OCI-LY3 (cell line): ENCODE results near the gene EHBP1.

Source experiments
- H2AFZ ChIP-seq: fragments of 200-600, 300-600 bp; shearing (Covaris generic); 2 replicates; pipeline ENCODE4 v1.6.0; 2014; ENCODE audit warnings: antibody characterized with exemption, low read depth, low read length
- H3K27ac ChIP-seq: fragments of 200-600, 300-600 bp; sonication (generic); 2 replicates; pipeline ENCODE4 v1.5.1; 2014; ENCODE audit warnings: mild to moderate bottlenecking, low read length, moderate library complexity, mixed read lengths
- H3K27me3 ChIP-seq: fragments of 200-600, 300-600 bp; sonication (generic); 2 replicates; pipeline ENCODE4 v1.6.1; 2014; ENCODE audit warnings: low read depth, low read length, mixed read lengths
- H3K36me3 ChIP-seq: fragments of 200-600, 300-600 bp; sonication (generic); replicated peaks from 2 replicates; pipeline ENCODE3; 2014; ENCODE audit warnings: low read depth, low read length, mixed read lengths
- H3K4me1 ChIP-seq: fragments of 300-600, 200-600 bp; sonication (generic); 2 replicates; pipeline ENCODE4 v1.6.1; 2014; ENCODE audit warnings: low read length, mixed read lengths
- H3K4me2 ChIP-seq: fragments of 200-600, 300-600 bp; sonication (generic); 2 replicates; pipeline ENCODE4 v1.6.1; 2014; ENCODE audit warnings: low read length, mixed read lengths
- H3K4me3 ChIP-seq: fragments of 300-600, 200-600 bp; sonication (generic); 2 replicates; pipeline ENCODE4 v1.5.1; 2014; ENCODE audit warnings: antibody characterized with exemption, mild to moderate bottlenecking, low read length, moderate library complexity
- H3K79me2 ChIP-seq: fragments of 300-600, 200-600 bp; shearing (Covaris generic); 2 replicates; pipeline ENCODE4 v1.6.1; 2014; ENCODE audit warnings: mild to moderate bottlenecking, low read length, mixed read lengths
- H3K9ac ChIP-seq: fragments of 300-600, 200-600 bp; shearing (Covaris generic); 2 replicates; pipeline ENCODE4 v1.6.0; 2014; ENCODE audit warnings: mild to moderate bottlenecking, low read length, moderate library complexity
- H3K9me3 ChIP-seq: fragments of 200-600, 300-600 bp; shearing (Covaris generic); 2 replicates; pipeline ENCODE4 v1.6.1; 2014; ENCODE audit warnings: low read length, mixed read lengths; ENCODE audit not compliant: insufficient read depth
- H4K20me1 ChIP-seq: fragments of 200-600, 300-600 bp; sonication (generic); 2 replicates; pipeline ENCODE4 v1.6.1; 2016; ENCODE audit warnings: low read length, mixed read lengths; ENCODE audit not compliant: insufficient read depth
- EZH2phosphoT487 ChIP-seq: fragments of 200-600 bp; shearing (Covaris generic); IDR thresholded peaks from 2 replicates; pipeline ENCODE4 v1.6.1; 2018; ENCODE audit warnings: antibody characterized with exemption, mixed run types, low read depth
- TF ChIP-seq, protein P1 (sequence below): fragments of 200-600, 300-600 bp; sonication (generic); IDR thresholded peaks from 2 replicates; pipeline ENCODE4 v1.5.1; 2014; ENCODE audit warnings: antibody characterized with exemption, low read length, low read depth

EHBP1 gene

DNA sequence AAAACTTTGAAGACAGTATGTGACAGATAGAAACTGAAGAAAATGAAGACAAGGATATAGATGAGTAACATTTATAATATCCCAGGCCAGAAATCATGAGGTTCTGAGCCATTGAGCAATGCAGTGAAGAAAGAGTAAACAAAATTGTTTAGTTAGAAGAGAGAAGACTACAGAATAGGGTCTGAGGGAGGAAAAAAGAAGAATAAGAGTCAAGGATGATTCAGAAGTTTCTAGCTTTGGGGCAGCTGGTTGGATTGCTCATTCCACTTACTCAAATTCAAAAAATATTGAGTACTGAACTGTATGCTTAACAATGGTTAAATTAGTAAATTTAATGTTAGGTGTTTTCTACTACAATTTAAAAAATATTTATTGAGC, 190.1 kb downstream of the EHBP1 start:
- Histone ChIP-seq H4K20me1 (no peaks in the 10 kb centered on the region), H3K36me3 (no peaks in the 10 kb centered on the region), H3K27me3 (no peaks in the 10 kb centered on the region), H3K79me2 (no peaks in the 10 kb centered on the region), H3K27ac (no peak overlapping the region), H3K9me3 (no peaks in the 10 kb centered on the region), H3K4me3 (no peak overlapping the region), H2AFZ (no peak overlapping the region), H3K4me2 (no peak overlapping the region), H3K9ac (no peak overlapping the region), H3K4me1 (no peaks in the 10 kb centered on the region)
- TF ChIP-seq EZH2phosphoT487: no peak
- TF ChIP-seq, protein P1, sequence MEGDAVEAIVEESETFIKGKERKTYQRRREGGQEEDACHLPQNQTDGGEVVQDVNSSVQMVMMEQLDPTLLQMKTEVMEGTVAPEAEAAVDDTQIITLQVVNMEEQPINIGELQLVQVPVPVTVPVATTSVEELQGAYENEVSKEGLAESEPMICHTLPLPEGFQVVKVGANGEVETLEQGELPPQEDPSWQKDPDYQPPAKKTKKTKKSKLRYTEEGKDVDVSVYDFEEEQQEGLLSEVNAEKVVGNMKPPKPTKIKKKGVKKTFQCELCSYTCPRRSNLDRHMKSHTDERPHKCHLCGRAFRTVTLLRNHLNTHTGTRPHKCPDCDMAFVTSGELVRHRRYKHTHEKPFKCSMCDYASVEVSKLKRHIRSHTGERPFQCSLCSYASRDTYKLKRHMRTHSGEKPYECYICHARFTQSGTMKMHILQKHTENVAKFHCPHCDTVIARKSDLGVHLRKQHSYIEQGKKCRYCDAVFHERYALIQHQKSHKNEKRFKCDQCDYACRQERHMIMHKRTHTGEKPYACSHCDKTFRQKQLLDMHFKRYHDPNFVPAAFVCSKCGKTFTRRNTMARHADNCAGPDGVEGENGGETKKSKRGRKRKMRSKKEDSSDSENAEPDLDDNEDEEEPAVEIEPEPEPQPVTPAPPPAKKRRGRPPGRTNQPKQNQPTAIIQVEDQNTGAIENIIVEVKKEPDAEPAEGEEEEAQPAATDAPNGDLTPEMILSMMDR: no peak

DNA sequence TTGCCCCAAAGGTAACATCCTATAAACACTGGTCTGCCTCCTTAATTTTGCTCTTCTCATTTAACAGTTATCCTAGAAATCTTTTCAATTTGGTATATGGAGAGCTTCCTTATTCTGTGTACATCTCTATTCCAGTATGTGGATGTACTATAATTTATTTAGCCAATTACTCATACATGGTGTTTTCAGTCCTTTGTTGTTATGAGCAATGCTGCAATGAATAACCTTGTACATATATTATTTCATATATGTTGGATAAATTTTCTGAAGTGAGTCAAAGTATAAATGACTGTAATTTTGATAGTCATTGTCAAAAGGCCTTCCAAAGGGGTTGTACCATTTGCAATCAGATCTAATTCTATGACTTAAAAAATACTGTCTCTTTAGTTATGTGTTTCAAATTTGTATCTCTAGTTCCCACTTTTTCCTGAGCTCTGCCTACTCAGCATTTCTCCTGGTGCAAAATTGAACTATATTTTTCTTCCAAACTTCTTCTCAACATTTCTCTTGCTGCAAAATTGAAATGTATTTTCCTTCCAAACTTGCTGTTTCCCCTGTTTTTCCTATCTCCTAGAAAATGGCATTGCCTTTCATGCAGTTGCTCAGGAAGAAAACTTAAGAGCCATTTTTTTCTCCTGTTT, 191.8 kb downstream of the EHBP1 start:
- no peaks in the 10 kb centered on the region for H4K20me1 ChIP-seq
- H3K36me3 ChIP-seq: no peaks in the 10 kb centered on the region
- no peaks in the 10 kb centered on the region for H3K4me1 ChIP-seq
- no peak overlapping the region for H3K9ac ChIP-seq
- no peak overlapping the region for H3K4me3 ChIP-seq
- no peak overlapping the region for H3K4me2 ChIP-seq
- no peaks in the 10 kb centered on the region for H3K27me3 ChIP-seq
- no peaks in the 10 kb centered on the region for H3K9me3 ChIP-seq
- no peak overlapping the region for H2AFZ ChIP-seq
- H3K27ac ChIP-seq: no peak overlapping the region
- no peaks in the 10 kb centered on the region for H3K79me2 ChIP-seq
- TF ChIP-seq, protein P1: no peak
- TF ChIP-seq EZH2phosphoT487: no peak

DNA sequence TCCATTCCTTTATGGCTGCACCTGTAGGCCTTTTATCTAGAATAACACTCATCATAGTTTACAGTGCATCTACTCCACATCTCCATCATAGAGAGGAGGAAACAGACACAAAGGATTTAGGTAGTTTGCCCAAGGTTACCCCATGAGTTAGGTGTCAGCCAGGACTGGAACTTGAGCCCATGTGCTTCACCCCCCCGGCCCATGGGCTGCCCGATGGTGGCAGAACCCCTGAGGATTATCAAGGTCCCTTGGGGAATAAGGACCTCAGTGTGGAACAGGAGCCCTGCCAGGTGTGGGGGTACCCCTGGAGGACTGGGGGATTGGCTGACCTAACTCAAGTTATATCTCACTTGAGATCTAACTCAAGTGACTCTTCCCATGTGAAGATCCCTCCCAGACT, 198.8 kb downstream of the EHBP1 start:
- H3K27ac ChIP-seq: no peak overlapping the region
- no peak overlapping the region for H2AFZ ChIP-seq
- no peaks in the 10 kb centered on the region for H3K36me3 ChIP-seq

DNA sequence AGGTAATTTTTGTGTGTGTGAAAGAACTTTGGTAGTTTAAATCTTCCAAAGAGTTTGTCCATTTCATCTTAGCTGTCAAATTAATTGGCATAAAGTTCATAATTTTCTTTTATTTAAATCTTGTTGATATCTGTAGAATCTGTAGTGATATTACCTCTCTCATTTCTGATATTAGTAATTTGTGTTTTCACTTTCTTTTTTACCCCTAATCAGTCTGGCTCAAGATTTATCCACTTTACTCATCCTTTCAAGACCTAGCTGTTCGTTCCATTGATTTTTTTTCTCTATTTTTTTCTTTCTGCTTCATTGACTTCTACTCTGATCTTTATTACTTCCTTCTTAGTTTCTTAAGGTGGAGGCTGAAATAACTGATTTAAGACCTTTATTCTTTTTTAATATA, 202.6 kb downstream of the EHBP1 start:
- Histone ChIP-seq H4K20me1 (peaks cover 6% of the 10 kb centered on the region; the same call in 1 of the 2 replicates), H3K9me3 (no peaks in the 10 kb centered on the region), H3K4me3 (no peak overlapping the region), H3K27ac (no peak overlapping the region), H3K79me2 (no peaks in the 10 kb centered on the region), H3K4me1 (peaks cover 27% of the 10 kb centered on the region), H3K27me3 (no peaks in the 10 kb centered on the region), H3K4me2 (no peak overlapping the region; the same call in 1 of the 2 replicates), H2AFZ (no peak overlapping the region), H3K9ac (no peak overlapping the region), H3K36me3 (no peaks in the 10 kb centered on the region)
- no peak for TF ChIP-seq EZH2phosphoT487
- TF ChIP-seq, protein P1: no peak

More for the DNA sequence above, 198.8 kb downstream of the EHBP1 start:
- Histone ChIP-seq H4K20me1 (no peaks in the 10 kb centered on the region), H3K4me3 (no peak overlapping the region), H3K79me2 (no peaks in the 10 kb centered on the region), H3K4me1 (peaks cover 15% of the 10 kb centered on the region), H3K9ac (no peak overlapping the region), H3K4me2 (no peak overlapping the region), H3K27me3 (no peaks in the 10 kb centered on the region), H3K9me3 (no peaks in the 10 kb centered on the region)
- TF ChIP-seq, protein P1: no peak
- TF ChIP-seq EZH2phosphoT487: no peak
